Colonic mucosa (tissue), 4 donors: ENCODE measurements around the gene RABEP2. TPM values are rescaled to one million over a fixed set of nuclear protein-coding genes. Genes with fewer than 3 reads are reported as not detected.

ENCODE experiments used
- DNase-seq: peaks from one replicate; pipeline ENCODE4 v3.0.0-alpha.2; 2020
- H3K27ac ChIP-seq: fragments of 200-600 bp; one replicate; pipeline ENCODE4 v1.8.0; 2021
- H3K27me3 ChIP-seq: fragments of 200-600 bp; one replicate; pipeline ENCODE4 v1.8.0; 2021
- H3K36me3 ChIP-seq: fragments of 200-600 bp; one replicate; pipeline ENCODE4 v1.8.0; 2021
- H3K4me1 ChIP-seq: fragments of 200-600 bp; one replicate; pipeline ENCODE4 v1.8.0; 2021; ENCODE audit warnings: mild to moderate bottlenecking
- H3K4me3 ChIP-seq: fragments of 200-600 bp; one replicate; pipeline ENCODE4 v1.8.0; 2021
- H3K9ac ChIP-seq, 2 donors: one replicate each; pipeline ENCODE4 v1.7.0; 2013; ENCODE audit warnings: control low read depth in 2 of 2, low read depth in 2 of 2, low read length in 2 of 2
- H3K9me3 ChIP-seq: fragments of 200-600 bp; one replicate; pipeline ENCODE4 v1.8.0; 2021
- intact Hi-C: fragments of 100-400 bp; cut with DNase I; formaldehyde crosslinking; loops from one replicate; pipeline ENCODE4 v1.14.1; 2022
- total RNA-seq, 2 donors: library from RNA; stranded (reverse); fragmentation: NEBNext Ultra II Directional in 1 of 2; extraction: Animal tissue kit (Norgen Biotek cat#: 25700) in 1 of 2; gene quantifications; one replicate each; pipeline ENCODE4 v1.2.1, GENCODE V29; 2021
- TF ChIP-seq, protein P1 (sequence below): fragments of 200-600 bp; IDR thresholded peaks from one replicate; pipeline ENCODE4 v1.8.0; 2022; ENCODE audit warnings: antibody characterized with exemption, mild to moderate bottlenecking
- donor health status: healthy.
- donor health status: DM: no; HTN: no; CAD: no.
- donor health status: DM: no; HTN: no; CAD: no.

The RABEP2 gene
- total RNA-seq, 2 donors from 2014 or later: 24.5 to 47.4 TPM

DNA sequence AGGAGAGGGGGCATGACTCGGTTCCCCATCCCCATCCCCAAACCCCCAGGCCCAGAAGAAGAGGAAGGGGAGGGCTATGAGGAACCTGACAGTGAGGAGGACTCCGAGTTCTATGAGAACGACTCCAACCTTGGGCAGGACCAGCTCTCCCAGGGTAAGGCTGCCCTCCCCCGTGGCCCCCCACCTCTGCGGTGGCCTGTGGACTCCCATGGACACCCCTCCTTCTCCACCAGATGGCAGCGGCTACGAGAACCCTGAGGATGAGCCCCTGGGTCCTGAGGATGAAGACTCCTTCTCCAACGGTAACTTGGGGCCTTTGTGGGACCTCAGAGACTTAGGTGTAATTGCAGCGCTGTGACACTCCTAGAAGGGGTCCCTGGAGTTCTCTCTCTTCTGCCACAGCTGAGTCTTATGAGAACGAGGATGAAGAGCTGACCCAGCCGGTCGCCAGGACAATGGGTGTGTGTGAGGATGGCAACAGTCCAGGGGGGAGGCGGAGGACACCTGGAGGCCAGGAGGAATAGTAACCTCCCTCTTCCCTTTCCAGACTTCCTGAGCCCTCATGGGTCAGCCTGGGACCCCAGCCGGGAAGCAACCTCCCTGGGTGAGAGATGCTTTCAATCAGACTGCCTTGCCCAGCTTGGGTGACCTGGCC lies 12.3 kb upstream of the RABEP2 start:
- TF ChIP-seq, protein P1, sequence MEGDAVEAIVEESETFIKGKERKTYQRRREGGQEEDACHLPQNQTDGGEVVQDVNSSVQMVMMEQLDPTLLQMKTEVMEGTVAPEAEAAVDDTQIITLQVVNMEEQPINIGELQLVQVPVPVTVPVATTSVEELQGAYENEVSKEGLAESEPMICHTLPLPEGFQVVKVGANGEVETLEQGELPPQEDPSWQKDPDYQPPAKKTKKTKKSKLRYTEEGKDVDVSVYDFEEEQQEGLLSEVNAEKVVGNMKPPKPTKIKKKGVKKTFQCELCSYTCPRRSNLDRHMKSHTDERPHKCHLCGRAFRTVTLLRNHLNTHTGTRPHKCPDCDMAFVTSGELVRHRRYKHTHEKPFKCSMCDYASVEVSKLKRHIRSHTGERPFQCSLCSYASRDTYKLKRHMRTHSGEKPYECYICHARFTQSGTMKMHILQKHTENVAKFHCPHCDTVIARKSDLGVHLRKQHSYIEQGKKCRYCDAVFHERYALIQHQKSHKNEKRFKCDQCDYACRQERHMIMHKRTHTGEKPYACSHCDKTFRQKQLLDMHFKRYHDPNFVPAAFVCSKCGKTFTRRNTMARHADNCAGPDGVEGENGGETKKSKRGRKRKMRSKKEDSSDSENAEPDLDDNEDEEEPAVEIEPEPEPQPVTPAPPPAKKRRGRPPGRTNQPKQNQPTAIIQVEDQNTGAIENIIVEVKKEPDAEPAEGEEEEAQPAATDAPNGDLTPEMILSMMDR: no peak
- H3K4me3 ChIP-seq: no peak overlapping the region
- peaks cover 6% of the 10 kb centered on the region for H3K4me1 ChIP-seq
- intact Hi-C loops: no loop called here
- H3K27ac ChIP-seq: no peak overlapping the region
- H3K27me3 ChIP-seq: no peaks in the 10 kb centered on the region
- no peak for DNase-seq
- H3K36me3 ChIP-seq: no peaks in the 10 kb centered on the region
- no peak overlapping the region for H3K9ac ChIP-seq
- H3K9me3 ChIP-seq: no peaks in the 10 kb centered on the region

DNA sequence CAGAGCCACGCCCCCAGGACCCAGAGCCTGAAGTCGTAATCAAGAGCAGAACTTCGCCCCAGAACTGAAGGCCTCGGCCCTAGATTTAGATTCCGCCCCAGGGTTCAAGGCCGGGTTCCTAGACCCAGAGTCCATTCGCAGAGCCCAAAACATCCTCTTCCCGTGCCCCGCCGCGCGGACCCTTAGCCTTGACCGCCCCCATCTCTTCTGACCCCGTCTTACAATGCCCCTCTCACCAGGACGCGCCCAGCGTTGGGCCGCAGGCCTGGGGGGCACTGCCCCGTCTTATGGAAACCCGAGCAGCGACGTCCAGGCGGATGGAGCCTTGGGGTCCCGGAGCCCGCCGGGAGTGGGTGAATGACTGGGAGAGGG lies 11.7 kb upstream of the RABEP2 start:
- Histone ChIP-seq H3K4me3 (no peak overlapping the region), H3K4me1 (peaks cover 6% of the 10 kb centered on the region), H3K9ac (no peak overlapping the region), H3K36me3 (no peaks in the 10 kb centered on the region), H3K27ac (no peak overlapping the region), H3K9me3 (no peaks in the 10 kb centered on the region), H3K27me3 (no peaks in the 10 kb centered on the region)
- intact Hi-C loops: no loop called here
- TF ChIP-seq, protein P1: no peak
- no peak for DNase-seq

DNA sequence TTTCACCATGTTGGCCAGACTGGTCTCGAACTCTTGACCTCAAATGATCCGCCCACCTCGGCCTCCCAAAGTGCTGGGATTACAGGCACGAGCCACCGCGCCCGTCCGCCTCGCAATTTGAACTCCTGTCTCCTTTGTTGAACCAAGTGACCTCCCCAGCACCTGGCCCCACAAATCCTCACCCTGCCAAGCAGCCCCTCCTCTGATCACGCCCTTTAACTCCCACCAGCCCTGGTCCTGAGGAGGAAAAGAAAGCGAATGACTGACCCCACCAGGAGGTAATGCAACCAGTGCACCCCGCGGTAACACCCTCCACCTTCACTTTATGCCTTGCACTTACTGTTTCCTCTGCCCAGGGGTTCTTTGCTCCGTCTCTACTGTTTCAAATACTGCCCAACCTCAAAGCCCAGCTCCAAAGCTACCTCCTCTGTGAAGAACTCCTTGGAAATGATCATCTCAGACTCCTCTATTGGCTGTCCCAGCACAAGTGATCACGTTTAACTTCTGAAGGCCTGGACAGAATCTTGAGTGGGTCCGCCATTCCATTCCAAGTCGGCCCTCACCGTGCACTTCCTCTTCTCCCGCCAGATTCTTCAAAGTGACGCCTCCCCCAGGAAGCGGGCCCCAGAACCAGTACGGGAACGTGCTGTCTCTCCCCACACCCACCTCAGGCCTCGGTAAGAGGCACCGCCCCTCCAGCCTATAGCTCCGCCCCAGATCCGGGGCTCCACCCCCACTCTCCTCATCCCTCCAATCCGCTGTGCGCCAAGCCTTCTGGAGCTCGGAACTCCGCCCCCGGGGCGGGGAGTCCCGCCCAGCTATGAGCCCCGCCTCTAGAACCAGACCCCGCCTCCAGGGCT lies 11.1 kb upstream of the RABEP2 start:
- Histone ChIP-seq H3K4me3 (peak overlapping the region; percentile 25), H3K27ac (no peak overlapping the region), H3K9me3 (no peaks in the 10 kb centered on the region), H3K36me3 (no peaks in the 10 kb centered on the region), H3K27me3 (no peaks in the 10 kb centered on the region), H3K9ac (no peak overlapping the region), H3K4me1 (peaks cover 6% of the 10 kb centered on the region)
- intact Hi-C loops: no loop called here
- DNase-seq: peak; percentile 95
- TF ChIP-seq, protein P1: no peak

DNA sequence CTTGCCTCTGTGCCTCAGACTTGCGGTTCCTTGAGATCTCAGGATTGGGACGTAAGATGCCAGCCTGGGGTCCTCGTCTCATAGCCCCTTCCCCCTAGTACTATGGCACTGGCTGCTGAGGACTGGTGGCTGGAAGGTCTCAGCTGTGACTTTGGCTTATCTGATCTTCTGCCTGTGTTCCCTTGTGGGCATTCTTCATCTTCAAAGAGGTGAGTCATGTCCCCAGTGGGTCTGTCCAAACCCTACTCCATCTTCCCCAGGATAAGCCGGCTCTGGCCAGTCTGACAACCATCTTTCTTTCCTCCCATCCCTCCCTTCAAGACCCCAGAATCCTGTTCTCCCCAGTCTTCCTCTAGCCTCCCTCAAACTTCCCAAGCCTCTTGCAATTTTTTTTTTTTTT lies 10.3 kb upstream of the RABEP2 start:
- no peaks in the 10 kb centered on the region for H3K36me3 ChIP-seq
- intact Hi-C loops: no loop called here
- H3K9ac ChIP-seq: no peak overlapping the region
- H3K4me3 ChIP-seq: no peak overlapping the region
- TF ChIP-seq, protein P1: no peak
- DNase-seq: no peak
- H3K4me1 ChIP-seq: peaks cover 6% of the 10 kb centered on the region
- no peaks in the 10 kb centered on the region for H3K27me3 ChIP-seq
- H3K27ac ChIP-seq: no peak overlapping the region
- H3K9me3 ChIP-seq: no peaks in the 10 kb centered on the region

DNA sequence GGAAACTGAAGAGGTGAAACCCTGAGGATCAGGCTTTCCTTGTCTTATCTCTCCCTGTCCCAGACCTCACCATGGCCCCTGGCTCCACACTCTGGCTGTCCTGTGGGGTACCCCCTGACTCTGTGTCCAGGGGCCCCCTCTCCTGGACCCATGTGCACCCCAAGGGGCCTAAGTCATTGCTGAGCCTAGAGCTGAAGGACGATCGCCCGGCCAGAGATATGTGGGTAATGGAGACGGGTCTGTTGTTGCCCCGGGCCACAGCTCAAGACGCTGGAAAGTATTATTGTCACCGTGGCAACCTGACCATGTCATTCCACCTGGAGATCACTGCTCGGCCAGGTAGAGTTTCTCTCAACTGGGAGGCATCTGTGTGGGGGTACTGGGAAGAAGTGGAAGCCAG lies 8.1 kb upstream of the RABEP2 start:
- intact Hi-C loops: no loop called here
- Histone ChIP-seq H3K27ac (no peak overlapping the region), H3K4me3 (no peak overlapping the region), H3K27me3 (no peaks in the 10 kb centered on the region), H3K4me1 (peaks cover 6% of the 10 kb centered on the region), H3K9me3 (no peaks in the 10 kb centered on the region), H3K9ac (no peak overlapping the region), H3K36me3 (no peaks in the 10 kb centered on the region)
- no peak for DNase-seq
- TF ChIP-seq, protein P1: no peak
